Neuronal stem cell (in vitro differentiated cells): ENCODE results near the gene INO80B.
A peak's percentile ranks its signal among the peaks of the same experiment; 100 is the strongest.

Experiments
- DNase-seq: peaks from one replicate; pipeline ENCODE4 v3.0.0-alpha.2; 2013; ENCODE audit warnings: low spot score
- H2AFZ ChIP-seq: one replicate; pipeline ENCODE4 v1.6.1; 2013; ENCODE audit warnings: mild to moderate bottlenecking, low read length, inconsistent platforms
- H2AK5ac ChIP-seq: 2 replicates; pipeline ENCODE4 v1.6.1; 2013; ENCODE audit warnings: low read depth, mild to moderate bottlenecking, inconsistent platforms, low read length, moderate library complexity, mixed read lengths
- H2BK120ac ChIP-seq: 2 replicates; pipeline ENCODE4 v1.6.1; 2013; ENCODE audit warnings: low read depth, mild to moderate bottlenecking, inconsistent platforms, low read length, moderate library complexity, mixed read lengths
- H2BK12ac ChIP-seq: one replicate; pipeline ENCODE4 v1.6.1; 2013; ENCODE audit warnings: low read length, inconsistent platforms
- H2BK15ac ChIP-seq: 2 replicates; pipeline ENCODE4 v1.6.1; 2013; ENCODE audit warnings: mild to moderate bottlenecking, low read length, inconsistent platforms, mixed read lengths
- H2BK5ac ChIP-seq: one replicate; pipeline ENCODE4 v1.6.1; 2013; ENCODE audit warnings: inconsistent platforms, mild to moderate bottlenecking, low read length, moderate library complexity
- H3K14ac ChIP-seq: one replicate; pipeline ENCODE4 v1.6.1; 2013; ENCODE audit warnings: low read length, inconsistent platforms
- H3K18ac ChIP-seq: 2 replicates; pipeline ENCODE4 v1.6.1; 2013; ENCODE audit warnings: low read length, inconsistent platforms
- H3K23ac ChIP-seq: 2 replicates; pipeline ENCODE4 v1.6.1; 2013; ENCODE audit warnings: low read depth, mild to moderate bottlenecking, mixed read lengths, low read length, inconsistent platforms; ENCODE audit not compliant: poor library complexity
- H3K27ac ChIP-seq: replicated peaks from 3 replicates; pipeline ENCODE4 v1.5.1; 2013; ENCODE audit warnings: low read length, inconsistent platforms
- H3K27me3 ChIP-seq, 3 experiments: 2 replicates each; pipeline ENCODE4 v1.6.1; 2013; ENCODE audit warnings: low read length in 3 of 3, mild to moderate bottlenecking in 2 of 3, inconsistent platforms in 1 of 3, low read depth in 1 of 3, mixed read lengths in 1 of 3, moderate library complexity in 1 of 3; ENCODE audit not compliant: control insufficient read depth in 3 of 3, insufficient read depth in 3 of 3
- H3K36me3 ChIP-seq, 2 donors: replicated peaks in 1 of 2; 2 replicates each; pipeline ENCODE4 v1.6.1; 2013; ENCODE audit warnings: low read length in 2 of 2; ENCODE audit not compliant: control insufficient read depth in 2 of 2, insufficient read depth in 2 of 2
- H3K4ac ChIP-seq: 2 replicates; pipeline ENCODE4 v1.6.1; 2013; ENCODE audit warnings: inconsistent platforms, mild to moderate bottlenecking, low read length, moderate library complexity
- H3K4me1 ChIP-seq, 2 donors: 1 replicate in 1 of 2; 2 replicates in 1 of 2; pipeline ENCODE4 v1.6.1; 2013; ENCODE audit warnings: low read length in 2 of 2, low read depth in 1 of 2; ENCODE audit not compliant: control insufficient read depth in 2 of 2, insufficient read depth in 1 of 2
- H3K4me2 ChIP-seq: one replicate; pipeline ENCODE4 v1.6.1; 2013; ENCODE audit warnings: mild to moderate bottlenecking, low read length, inconsistent platforms; ENCODE audit not compliant: insufficient read depth, poor library complexity, severe bottlenecking
- H3K4me3 ChIP-seq, 2 donors: 2 replicates each; pipeline ENCODE4 v1.5.1; 2013; ENCODE audit warnings: low read length in 2 of 2, mild to moderate bottlenecking in 2 of 2, inconsistent platforms in 1 of 2, moderate library complexity in 1 of 2
- H3K79me1 ChIP-seq: one replicate; pipeline ENCODE4 v1.6.1; 2013; ENCODE audit warnings: low read depth, mild to moderate bottlenecking, inconsistent platforms, low read length, moderate library complexity
- H3K9ac ChIP-seq: one replicate; pipeline ENCODE4 v1.6.1; 2013; ENCODE audit warnings: mild to moderate bottlenecking, low read depth, low read length, inconsistent platforms; ENCODE audit not compliant: poor library complexity
- H3K9me3 ChIP-seq, 2 donors: replicated peaks in 1 of 2; 2 replicates each; pipeline versions ENCODE3 to v1.6.1; 2013; ENCODE audit warnings: low read length in 2 of 2, mild to moderate bottlenecking in 2 of 2, inconsistent platforms in 1 of 2, low read depth in 1 of 2, mixed read lengths in 1 of 2, moderate library complexity in 1 of 2; ENCODE audit not compliant: control insufficient read depth in 2 of 2, insufficient read depth in 1 of 2
- H4K8ac ChIP-seq: one replicate; pipeline ENCODE4 v1.6.1; 2013; ENCODE audit warnings: low read depth, mild to moderate bottlenecking, inconsistent platforms, low read length, moderate library complexity
- H4K91ac ChIP-seq: one replicate; pipeline ENCODE4 v1.6.1; 2013; ENCODE audit warnings: low read length, low read depth, mild to moderate bottlenecking, inconsistent platforms; ENCODE audit not compliant: poor library complexity
- WGBS, 2 donors: extraction: QIAGEN DNeasy Blood & Tissue Kit; methylation state at CpG; one replicate each; pipeline ENCODE4 v1.1.7; 2013; ENCODE audit warnings: missing lambda C conversion rate in 2 of 2, mixed read lengths in 1 of 2; ENCODE audit not compliant: insufficient read length in 2 of 2, insufficient replicate concordance in 1 of 2; ENCODE audit errors: extremely low coverage in 2 of 2; 5-methylcytosine and 5-hydroxymethylcytosine counted together

The INO80B gene

DNA sequence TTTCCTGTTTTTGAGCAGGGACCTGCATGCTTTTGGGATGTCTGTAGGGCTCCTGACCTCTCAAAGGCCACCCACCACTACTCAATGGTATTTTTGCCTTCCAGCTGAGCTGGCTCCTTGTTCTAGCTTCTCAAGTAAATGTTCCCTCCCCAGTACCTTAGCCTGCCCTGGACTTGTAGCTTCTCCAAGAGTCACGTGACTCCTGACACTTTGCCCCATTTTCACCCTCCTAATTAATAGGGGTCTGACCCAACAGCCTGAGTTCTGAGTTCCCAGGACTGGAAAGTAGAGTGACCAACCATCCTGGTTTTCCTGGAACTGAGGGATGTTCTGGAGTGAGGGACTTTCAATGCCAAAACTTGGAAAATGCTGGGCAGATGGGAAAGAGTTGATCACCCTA lies 40.6 kb downstream of the INO80B start:
- H2BK120ac ChIP-seq = no peak overlapping the region
- H3K4me1 ChIP-seq = peaks cover 13 to 15% of the 10 kb centered on the region in 2 donors
- no peak overlapping the region for H2AFZ ChIP-seq
- H3K18ac ChIP-seq = no peak overlapping the region
- no peaks in the 10 kb centered on the region for H3K9me3 ChIP-seq
- no peak overlapping the region for H2BK5ac ChIP-seq
- H4K91ac ChIP-seq = no peak overlapping the region
- H3K27ac ChIP-seq = no peak overlapping the region
- H2BK12ac ChIP-seq = no peak overlapping the region
- H3K36me3 ChIP-seq = peaks cover 29 to 41% of the 10 kb centered on the region in 2 donors
- H2BK15ac ChIP-seq = no peak overlapping the region
- H3K4me3 ChIP-seq = no peak overlapping the region
- H3K23ac ChIP-seq = no peak overlapping the region
- H3K4me2 ChIP-seq = no peak overlapping the region
- H3K79me1 ChIP-seq = no peaks in the 10 kb centered on the region
- peaks cover 30 to 50% (median 44%) of the 10 kb centered on the region in 3 experiments for H3K27me3 ChIP-seq
- WGBS, 2 donors = no CpG with 5 or more reads among the region's 1 CpG
- H2AK5ac ChIP-seq = no peak overlapping the region
- H3K4ac ChIP-seq = no peak overlapping the region
- no peak for DNase-seq
- no peak overlapping the region for H4K8ac ChIP-seq
- no peak overlapping the region for H3K14ac ChIP-seq
- no peak overlapping the region for H3K9ac ChIP-seq

DNA sequence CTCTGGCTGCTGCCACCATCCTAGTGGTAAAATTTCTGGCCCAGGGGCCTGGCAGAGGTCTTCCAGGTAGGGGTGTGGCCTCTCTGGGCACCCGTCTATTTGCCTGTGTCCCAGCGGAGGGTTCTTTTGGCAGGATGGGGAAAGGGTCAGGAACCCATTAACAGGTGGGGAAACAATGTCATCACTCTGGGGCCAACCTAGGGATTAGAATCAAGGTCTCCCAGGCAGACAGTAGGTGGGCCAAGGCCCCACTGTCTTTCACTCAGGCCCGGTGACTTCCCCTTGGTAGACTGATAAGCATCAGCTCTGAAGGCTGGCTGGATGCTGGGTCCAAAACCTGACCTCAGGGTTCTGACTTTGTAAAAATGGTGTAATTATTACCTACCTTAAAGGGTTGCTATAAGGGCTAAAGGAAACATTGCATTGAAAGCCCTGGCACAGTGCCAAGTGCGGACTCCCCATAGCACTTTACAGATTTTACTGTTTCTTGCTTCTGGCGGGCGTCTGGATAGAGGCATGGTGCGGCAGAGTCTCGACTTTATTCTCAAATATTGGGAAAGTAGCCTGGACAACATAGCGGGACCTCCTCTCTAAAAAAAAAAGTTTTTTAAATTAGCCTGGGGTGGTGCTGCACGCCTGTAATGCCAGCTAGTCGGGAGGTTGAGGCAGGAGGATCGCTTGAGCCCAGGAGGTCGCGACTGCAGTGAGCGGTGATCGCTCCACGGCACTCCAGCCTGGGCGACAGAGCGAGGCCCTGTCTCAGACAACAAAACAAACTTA lies 42.3 kb downstream of the INO80B start:
- H3K36me3 ChIP-seq = peaks cover 13 to 24% of the 10 kb centered on the region in 2 donors
- H3K4ac ChIP-seq = no peak overlapping the region
- peak overlapping the region; percentile 85 for H2AFZ ChIP-seq
- H3K14ac ChIP-seq = no peak overlapping the region
- H3K4me1 ChIP-seq = peaks cover 15 to 16% of the 10 kb centered on the region in 2 donors
- no peak for DNase-seq
- H4K8ac ChIP-seq = no peak overlapping the region
- no peak overlapping the region for H2BK120ac ChIP-seq
- no peak overlapping the region for H3K27ac ChIP-seq
- no peak overlapping the region for H2BK12ac ChIP-seq
- no peaks in the 10 kb centered on the region for H3K9me3 ChIP-seq
- no peak overlapping the region for H4K91ac ChIP-seq
- peak overlapping the region; percentile 82 for H3K4me2 ChIP-seq
- no peak overlapping the region for H2AK5ac ChIP-seq
- no peak overlapping the region for H3K23ac ChIP-seq
- peak overlapping the region; percentile 41 to 74 for H3K4me3 ChIP-seq
- no peak overlapping the region for H3K9ac ChIP-seq
- no peaks in the 10 kb centered on the region for H3K79me1 ChIP-seq
- WGBS, 2 donors = no CpG with 5 or more reads among the region's 19 CpGs
- no peak overlapping the region for H2BK15ac ChIP-seq
- H3K18ac ChIP-seq = no peak overlapping the region
- no peak overlapping the region for H2BK5ac ChIP-seq
- H3K27me3 ChIP-seq = peaks cover 45 to 67% (median 62%) of the 10 kb centered on the region in 3 experiments

DNA sequence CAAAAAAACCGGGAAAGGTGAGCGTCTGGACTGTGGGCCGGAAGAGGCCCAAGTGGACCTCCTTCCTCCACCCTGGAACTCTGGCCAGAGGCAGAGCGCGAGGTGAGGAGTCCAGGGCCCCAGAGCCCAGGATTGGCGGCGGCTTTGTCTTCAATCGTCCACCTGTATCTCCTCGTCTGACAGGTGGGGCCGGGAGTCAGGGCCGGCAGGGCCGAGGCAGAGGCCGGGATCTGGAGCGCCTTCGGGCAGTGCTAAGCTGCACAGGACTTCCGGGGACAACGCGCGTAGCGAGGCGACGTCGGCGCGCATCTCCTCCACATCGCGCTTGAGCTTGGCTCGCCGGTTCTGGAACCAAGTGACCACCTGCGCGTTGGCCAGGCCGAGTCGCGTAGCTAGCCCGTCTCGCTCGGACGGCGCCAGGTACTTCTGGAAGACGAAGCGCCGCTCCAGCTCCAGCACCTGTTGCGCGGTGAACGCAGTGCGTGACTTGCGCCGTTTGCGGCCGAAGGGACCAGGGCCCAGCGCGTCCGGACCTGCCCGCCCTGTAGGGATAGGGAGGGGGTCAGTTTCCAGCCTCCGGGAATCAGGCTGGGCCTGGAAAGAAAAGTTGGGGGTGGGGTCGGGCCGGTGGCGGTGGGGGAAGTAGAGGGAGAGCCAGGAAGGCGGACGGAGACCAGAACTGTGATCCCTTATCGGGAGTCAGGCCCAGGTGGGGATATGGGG lies 43.1 kb downstream of the INO80B start:
- DNase-seq = no peak
- H3K9ac ChIP-seq = peak overlapping the region; percentile 85
- H3K4ac ChIP-seq = peak overlapping the region; percentile 24
- no CpG with 5 or more reads among the region's 61 CpGs for WGBS, 2 donors
- peak overlapping the region; percentile 85 for H2AFZ ChIP-seq
- H4K8ac ChIP-seq = peak overlapping the region; percentile 66
- H3K27ac ChIP-seq = no peak overlapping the region
- H2BK15ac ChIP-seq = peak overlapping the region; percentile 34
- peaks cover 16 to 18% of the 10 kb centered on the region in 2 donors for H3K4me1 ChIP-seq
- peaks cover 52 to 75% (median 69%) of the 10 kb centered on the region in 3 experiments for H3K27me3 ChIP-seq
- no peak overlapping the region for H2BK12ac ChIP-seq
- peak overlapping the region; percentile 88 for H3K18ac ChIP-seq
- peak overlapping the region; percentile 89 for H2AK5ac ChIP-seq
- no peaks in the 10 kb centered on the region for H3K79me1 ChIP-seq
- peak overlapping the region; percentile 49 for H2BK120ac ChIP-seq
- peak overlapping the region; percentile 41 to 74 for H3K4me3 ChIP-seq
- H3K4me2 ChIP-seq = peak overlapping the region; percentile 82
- no peak overlapping the region for H2BK5ac ChIP-seq
- peak overlapping the region; percentile 99 for H3K23ac ChIP-seq
- H3K9me3 ChIP-seq = no peaks in the 10 kb centered on the region
- peak overlapping the region; percentile 58 for H3K14ac ChIP-seq
- H4K91ac ChIP-seq = peak overlapping the region; percentile 28
- H3K36me3 ChIP-seq = peaks cover 7 to 16% of the 10 kb centered on the region in 2 donors
